ENCODE data around the gene ATF7IP. TPM values are rescaled to one million over a fixed set of nuclear protein-coding genes. Genes with fewer than 3 reads are reported as not detected.

The ATF7IP gene
- total and polyA plus RNA-seq, 2 donors (not counting 1 experiment from before 2014, with no cell fraction given), result 28.1 to 208 TPM

DNA sequence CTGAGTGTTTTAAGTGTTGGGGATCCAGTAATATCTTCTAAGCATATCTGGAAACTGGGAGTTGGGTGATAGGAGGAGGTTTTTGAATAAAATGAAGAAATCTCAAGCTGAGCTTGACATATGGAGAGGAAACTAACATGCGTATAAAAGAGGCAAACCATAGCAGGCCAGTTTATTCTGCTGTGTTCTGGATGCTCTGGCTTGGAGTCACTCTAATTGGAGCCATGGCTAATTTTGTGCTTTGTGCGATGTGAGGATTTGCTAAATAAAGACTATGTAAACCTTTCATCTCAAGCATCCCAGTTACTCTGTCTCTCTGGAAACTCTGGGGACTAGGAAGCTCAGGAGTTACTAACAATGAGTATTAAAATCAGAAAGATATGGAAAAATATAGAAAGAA, 66.5 kb downstream of the ATF7IP start:
- no peak overlapping the region for H3K27ac Mint-ChIP-seq
- H3K4me3 Mint-ChIP-seq, result no peak overlapping the region
- no peak overlapping the region for H3K9ac ChIP-seq (ENCODE audit: low read length)
- H3K9me3 ChIP-seq (ENCODE audit: control extremely low read depth in 1 of 3, control insufficient read depth in 2 of 3, insufficient read depth in 1 of 3, low read length in 2 of 3), result peaks cover 4 to 5% (median 5%) of the 10 kb centered on the region in 3 donors
- H3K4me1 ChIP-seq (ENCODE audit: control insufficient read depth in 2 of 2, insufficient read depth in 2 of 2, low read length in 2 of 2), result peaks cover 0 to 18% of the 10 kb centered on the region in 2 donors
- intact Hi-C loops (cut with micrococcal nuclease), result loop anchor here (5.0 kb wide), 1 partner anchor 40 kb away; no protein-coding TSS in a partner anchor
- H3K4me3 ChIP-seq (ENCODE audit: control extremely low read depth in 1 of 5, extremely low read depth in 1 of 5, insufficient read depth in 1 of 5, low read depth in 2 of 5, low read length in 4 of 5), result no peak overlapping the region
- H3K27ac ChIP-seq (ENCODE audit: low read length in 2 of 2), result peak overlapping the region in 1 of 2 donors; percentile 14
- H4K20me1 ChIP-seq (ENCODE audit: control insufficient read depth, insufficient read depth, low read length, poor library complexity, severe bottlenecking), result peaks cover 38% of the 10 kb centered on the region
- ChIA-PET POLR2A (no interaction called here), CTCF (interaction anchor here (1.2 kb wide), 1 partner anchor 21 kb away, joined by 3 read pairs; no protein-coding TSS in a partner anchor)
- H3K36me3 ChIP-seq (replicated peaks in 1 of 2; ENCODE audit: control extremely low read depth in 1 of 2, control insufficient read depth in 1 of 2, extremely low read depth in 1 of 2, insufficient read depth in 2 of 2, low read length in 1 of 2), result peaks cover 4 to 59% of the 10 kb centered on the region in 2 experiments
- no peaks in the 10 kb centered on the region for H3K27me3 ChIP-seq (replicated peaks in 1 of 4; ENCODE audit: control extremely low read depth in 1 of 4, control insufficient read depth in 3 of 4, insufficient read depth in 4 of 4, low read length in 3 of 4)
- H3K79me2 ChIP-seq (ENCODE audit: control insufficient read depth, insufficient read depth, low read length), result peaks cover 93% of the 10 kb centered on the region
- peaks cover 39% of the 10 kb centered on the region for H3K4me1 Mint-ChIP-seq
- WGBS (ENCODE audit: insufficient coverage), result 100% methylated on average over 1 of the region's 2 CpGs
- no peak for DNase-seq
- no peak overlapping the region for H3K4me2 ChIP-seq (replicated peaks; ENCODE audit: low read depth, low read length, poor library complexity, severe bottlenecking)
- ATAC-seq (ENCODE audit: low read depth), result no peak
- H2AFZ ChIP-seq (ENCODE audit: insufficient read depth, low read depth, low read length, poor library complexity, severe bottlenecking), result no peak overlapping the region
- H3K9me3 Mint-ChIP-seq (ENCODE audit: insufficient read depth), result peaks cover 6% of the 10 kb centered on the region
- TF ChIP-seq CTCF (IDR thresholded peaks at IDR 0.05), result no peak
- TF ChIP-seq EZH2 (IDR thresholded peaks at IDR 0.05; ENCODE audit: borderline replicate concordance, insufficient read depth, low read depth, low read length, poor library complexity, severe bottlenecking), result no peak
- no peaks in the 10 kb centered on the region for H3K27me3 Mint-ChIP-seq

DNA sequence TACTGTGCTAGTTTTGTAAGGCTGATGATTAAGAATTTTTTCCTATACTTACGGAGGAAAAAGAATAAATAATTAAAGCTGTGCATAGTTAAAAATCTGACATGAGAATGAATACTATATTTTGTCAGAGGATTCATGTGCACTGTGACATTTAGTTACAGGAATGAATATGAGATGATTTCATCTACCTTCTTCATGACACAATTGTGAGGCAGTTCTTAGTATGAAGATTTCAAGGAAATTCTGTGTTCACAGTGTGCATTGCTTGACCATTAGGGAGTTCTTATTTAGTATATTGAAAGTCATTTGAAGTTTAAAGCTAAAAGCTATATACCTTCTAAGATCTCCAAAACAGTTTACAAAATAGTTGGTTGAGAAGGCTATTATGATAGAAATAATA, 70.1 kb downstream of the ATF7IP start:
- H2AFZ ChIP-seq (ENCODE audit: insufficient read depth, low read depth, low read length, poor library complexity, severe bottlenecking), result no peak overlapping the region
- H3K4me1 Mint-ChIP-seq, result peaks cover 12% of the 10 kb centered on the region
- peak overlapping the region in 1 of 2 donors; percentile 41 for H3K27ac ChIP-seq (ENCODE audit: low read length in 2 of 2)
- peaks cover 72% of the 10 kb centered on the region for H3K79me2 ChIP-seq (ENCODE audit: control insufficient read depth, insufficient read depth, low read length)
- POLR2A ChIA-PET, result interaction anchor here (0.6 to 1.6 kb wide), 2 partner anchors 70 to 166 kb away, joined by 3 to 4 read pairs; partner anchors contain the start of gene ATF7IP
- H3K9me3 ChIP-seq (ENCODE audit: control extremely low read depth in 1 of 3, control insufficient read depth in 2 of 3, insufficient read depth in 1 of 3, low read length in 2 of 3), result peaks cover 0 to 1% (median 0%) of the 10 kb centered on the region in 3 donors
- H3K9ac ChIP-seq (ENCODE audit: low read length), result no peak overlapping the region
- no peaks in the 10 kb centered on the region for H3K27me3 Mint-ChIP-seq
- no peak overlapping the region for H3K4me2 ChIP-seq (replicated peaks; ENCODE audit: low read depth, low read length, poor library complexity, severe bottlenecking)
- no peak overlapping the region for H3K4me3 ChIP-seq (ENCODE audit: control extremely low read depth in 1 of 5, extremely low read depth in 1 of 5, insufficient read depth in 1 of 5, low read depth in 2 of 5, low read length in 4 of 5)
- peaks cover 3% of the 10 kb centered on the region for H3K9me3 Mint-ChIP-seq (ENCODE audit: insufficient read depth)
- TF ChIP-seq CTCF (IDR thresholded peaks at IDR 0.05), result no peak
- no peak for TF ChIP-seq EZH2 (IDR thresholded peaks at IDR 0.05; ENCODE audit: borderline replicate concordance, insufficient read depth, low read depth, low read length, poor library complexity, severe bottlenecking)
- H3K4me3 Mint-ChIP-seq, result no peak overlapping the region
- no peaks in the 10 kb centered on the region for H3K27me3 ChIP-seq (replicated peaks in 1 of 4; ENCODE audit: control extremely low read depth in 1 of 4, control insufficient read depth in 3 of 4, insufficient read depth in 4 of 4, low read length in 3 of 4)
- H3K36me3 ChIP-seq (replicated peaks in 1 of 2; ENCODE audit: control extremely low read depth in 1 of 2, control insufficient read depth in 1 of 2, extremely low read depth in 1 of 2, insufficient read depth in 2 of 2, low read length in 1 of 2), result peaks cover 0 to 66% of the 10 kb centered on the region in 2 experiments
- no peaks in the 10 kb centered on the region for H3K4me1 ChIP-seq (ENCODE audit: control insufficient read depth in 2 of 2, insufficient read depth in 2 of 2, low read length in 2 of 2)
- ATAC-seq (ENCODE audit: low read depth) (no peak), DNase-seq (no peak)
- CTCF ChIA-PET, result interaction anchor here (0.7 to 2.4 kb wide), 2 partner anchors 18 to 198 kb away, joined by 3 to 9 read pairs; no protein-coding TSS in a partner anchor
- no CpG with 5 or more reads among the region's 1 CpG for WGBS (ENCODE audit: insufficient coverage)
- H4K20me1 ChIP-seq (ENCODE audit: control insufficient read depth, insufficient read depth, low read length, poor library complexity, severe bottlenecking), result peaks cover 39% of the 10 kb centered on the region
- intact Hi-C loops (cut with micrococcal nuclease), result no loop called here
- no peak overlapping the region for H3K27ac Mint-ChIP-seq
